NB4 (cell line): ENCODE data around the gene ARHGEF12.

Source experiments
- DNase-seq: peaks from one replicate; pipeline ENCODE4 v3.0.0; 2010; ENCODE audit warnings: low read depth
- H3K4me3 ChIP-seq: one replicate; pipeline ENCODE4 v1.5.1; 2011; ENCODE audit warnings: mild to moderate bottlenecking, low read depth, low read length, moderate library complexity
- CTCF ChIP-seq: IDR thresholded peaks from one replicate; pipeline ENCODE4 v1.5.1; 2012; ENCODE audit warnings: low read depth, low read length
- MAX ChIP-seq: IDR thresholded peaks from 2 replicates; pipeline ENCODE4 v1.6.1; 2011; ENCODE audit warnings: low read depth, low read length
- MYC ChIP-seq: IDR thresholded peaks from 2 replicates; pipeline ENCODE4 v1.6.1; 2011; ENCODE audit warnings: low read depth, low read length
- POLR2A ChIP-seq: IDR thresholded peaks from 2 replicates; pipeline ENCODE4 v1.6.1; 2011; ENCODE audit warnings: mild to moderate bottlenecking; ENCODE audit not compliant: insufficient read length; ENCODE audit errors: extremely low read depth

ARHGEF12 gene

GRCh38 chr11:120529911-120530310 lies 193.7 kb downstream of the ARHGEF12 start:
- DNase-seq: no peak
- TF ChIP-seq CTCF: no peak
- H3K4me3 ChIP-seq: no peak overlapping the region

- no peak for DNase-seq
- H3K4me3 ChIP-seq: no peak overlapping the region
- TF ChIP-seq POLR2A (no peak), CTCF (no peak), MYC (no peak), MAX (no peak)
Observed at GRCh38 chr11:120532082-120532831, 196.0 kb downstream of the ARHGEF12 start.

GRCh38 chr11:120532832-120533196 lies 196.6 kb downstream of the ARHGEF12 start:
- DNase-seq: no peak
- TF ChIP-seq CTCF: no peak
- no peak for TF ChIP-seq MYC
- TF ChIP-seq POLR2A: no peak
- no peak for TF ChIP-seq MAX
- H3K4me3 ChIP-seq: no peak overlapping the region

- TF ChIP-seq CTCF (no peak), POLR2A (no peak), MAX (no peak), MYC (no peak)
- no peak for DNase-seq
Observed at GRCh38 chr11:120536091-120536796, 200.0 kb downstream of the ARHGEF12 start.

GRCh38 chr11:120536797-120537169 lies 200.6 kb downstream of the ARHGEF12 start:
- TF ChIP-seq MAX (no peak), CTCF (no peak), POLR2A (no peak), MYC (no peak)
- H3K4me3 ChIP-seq: no peak overlapping the region
- no peak for DNase-seq

More at GRCh38 chr11:120536091-120536796, 200.0 kb downstream of the ARHGEF12 start:
- H3K4me3 ChIP-seq: no peak overlapping the region
